GM12872 (cell line): ENCODE data around the gene NCCRP1.

Experiments used
- CTCF ChIP-seq: IDR thresholded peaks from 3 replicates; pipeline ENCODE4 v1.5.1; 2011; ENCODE audit warnings: low read depth, mild to moderate bottlenecking, low read length, moderate library complexity; ENCODE audit not compliant: insufficient read depth

NCCRP1 gene

GRCh38 chr19:39196320-39196719 is 444 bp upstream of the NCCRP1 start:
- no peak for TF ChIP-seq CTCF

GRCh38 chr19:39197808-39198207 is 1.0 kb downstream of the NCCRP1 start:
- no peak for TF ChIP-seq CTCF

GRCh38 chr19:39199025-39199424 is 2.3 kb downstream of the NCCRP1 start:
- TF ChIP-seq CTCF: no peak

GRCh38 chr19:39200066-39200802 is 3.5 kb downstream of the NCCRP1 start:
- TF ChIP-seq CTCF: no peak

- no peak for TF ChIP-seq CTCF
These were observed 4.0 kb downstream of the NCCRP1 start for GRCh38 chr19:39200803-39201115.

GRCh38 chr19:39202998-39203355 is 6.2 kb downstream of the NCCRP1 start:
- TF ChIP-seq CTCF: no peak

GRCh38 chr19:39203372-39204341 is 6.9 kb downstream of the NCCRP1 start, which contains the start of gene SYCN:
TSS of gene SYCN (minus strand) at chr19:39204263. CDS start at chr19:39204254, 9 bp downstream.
- TF ChIP-seq CTCF: no peak
